ENCODE data around the gene EEIG2. TPM values are rescaled to one million over a fixed set of nuclear protein-coding genes. Genes with fewer than 3 reads are reported as not detected.
A peak's percentile ranks its signal among the peaks of the same experiment; 100 is the strongest.
"Not testable (repeated sequence)": the region's sequence is repeated elsewhere in the genome, so short reads cannot be mapped to it uniquely, and the experiment has no call there.

The EEIG2 gene
- total RNA-seq, 1 experiment from 2014 or later, result 9.5 TPM

- no peak for DNase-seq (ENCODE audit: low read depth)
- in situ Hi-C loops (cut with HindIII; ENCODE audit: low pct_unique_long_range_greater_than_20kb, low sequenced_read_pairs), result no loop called here
Measured at GRCh38 chr1:108537976-108538375, 21.9 kb upstream of the EEIG2 start.

DNA sequence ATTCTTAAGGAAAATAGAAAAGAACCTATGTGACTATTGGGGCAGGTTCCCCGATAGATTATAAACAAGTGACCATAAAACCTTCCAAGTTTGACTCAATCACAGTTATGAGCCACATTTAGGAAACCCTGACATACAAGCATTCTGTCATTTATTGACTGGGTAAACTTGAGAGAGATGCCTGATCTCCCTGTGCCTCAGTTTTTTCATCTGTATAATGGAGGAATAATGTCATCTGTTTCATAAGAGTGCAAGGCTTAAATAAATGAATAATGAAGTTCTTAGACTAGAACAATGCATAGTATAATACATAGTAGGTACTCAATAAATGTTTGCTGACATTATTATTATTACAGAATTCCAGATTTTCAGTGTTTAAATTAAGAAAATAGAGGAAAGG lies 18.9 kb upstream of the EEIG2 start:
- DNase-seq (ENCODE audit: low read depth), result no peak
- in situ Hi-C loops (cut with HindIII; ENCODE audit: low pct_unique_long_range_greater_than_20kb, low sequenced_read_pairs), result no loop called here

DNA sequence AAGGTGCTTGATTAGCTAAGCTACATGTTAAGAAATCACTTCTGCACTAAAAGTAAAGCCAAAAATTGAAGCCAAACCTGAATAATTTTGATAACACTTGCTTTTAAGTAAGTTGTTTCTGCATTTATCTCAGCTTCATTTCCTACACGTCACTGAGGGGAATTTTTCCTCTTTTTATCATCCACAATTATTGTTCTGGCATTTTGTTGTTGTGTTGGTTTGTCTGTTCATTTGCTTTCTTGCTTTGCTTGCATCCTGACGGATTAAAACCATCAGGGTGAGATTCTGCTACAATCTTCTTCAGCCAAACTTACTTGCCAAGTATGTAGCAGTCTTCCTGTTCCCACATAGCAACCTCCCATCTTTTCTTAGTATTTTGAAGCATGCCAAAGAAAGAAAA lies 18.0 kb upstream of the EEIG2 start:
- in situ Hi-C loops (cut with HindIII; ENCODE audit: low pct_unique_long_range_greater_than_20kb, low sequenced_read_pairs), result no loop called here
- no peak for DNase-seq (ENCODE audit: low read depth)

DNA sequence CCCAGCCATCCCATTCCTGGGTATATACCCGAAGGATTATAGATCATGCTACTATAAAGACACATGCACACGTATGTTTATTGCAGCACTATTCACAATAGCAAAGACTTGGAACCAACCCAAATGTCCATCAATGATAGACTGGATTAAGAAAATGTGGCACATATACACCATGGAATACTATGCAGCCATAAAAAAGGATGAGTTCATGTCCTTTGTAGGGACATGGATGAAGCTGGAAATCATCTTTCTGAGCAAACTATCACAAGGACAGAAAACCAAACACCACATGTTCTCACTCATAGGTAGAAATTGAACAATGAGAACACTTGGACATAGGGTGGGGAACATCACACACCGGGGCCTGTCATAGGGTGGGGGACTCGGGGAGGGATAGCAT lies 12.4 kb upstream of the EEIG2 start:
- DNase-seq (ENCODE audit: low read depth); in situ Hi-C loops (cut with HindIII; ENCODE audit: low pct_unique_long_range_greater_than_20kb, low sequenced_read_pairs): not testable (repeated sequence)

- in situ Hi-C loops (cut with HindIII; ENCODE audit: low pct_unique_long_range_greater_than_20kb, low sequenced_read_pairs), result no loop called here
- DNase-seq (ENCODE audit: low read depth), result no peak
Measured at GRCh38 chr1:108551137-108551862, 8.6 kb upstream of the EEIG2 start.

DNA sequence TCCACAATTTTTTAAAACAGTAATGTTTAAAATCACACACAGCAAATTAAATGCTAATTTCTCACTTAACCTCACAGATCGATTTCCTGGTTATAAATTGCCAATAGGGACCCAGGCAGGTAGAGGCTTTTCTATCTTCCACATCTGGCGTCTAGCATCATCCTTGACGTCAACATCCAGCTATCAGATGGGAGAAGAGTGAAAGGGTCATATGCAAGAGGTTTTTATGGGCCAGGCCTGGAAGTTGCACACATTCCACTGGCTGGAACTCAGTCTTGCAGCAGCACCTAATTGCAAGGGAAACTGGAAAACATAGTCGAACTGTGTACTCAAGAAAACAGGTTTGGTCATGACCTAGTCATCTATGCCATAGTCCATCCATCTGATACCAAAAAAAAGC lies 6.0 kb upstream of the EEIG2 start:
- no peak for DNase-seq (ENCODE audit: low read depth)
- in situ Hi-C loops (cut with HindIII; ENCODE audit: low pct_unique_long_range_greater_than_20kb, low sequenced_read_pairs), result no loop called here

DNA sequence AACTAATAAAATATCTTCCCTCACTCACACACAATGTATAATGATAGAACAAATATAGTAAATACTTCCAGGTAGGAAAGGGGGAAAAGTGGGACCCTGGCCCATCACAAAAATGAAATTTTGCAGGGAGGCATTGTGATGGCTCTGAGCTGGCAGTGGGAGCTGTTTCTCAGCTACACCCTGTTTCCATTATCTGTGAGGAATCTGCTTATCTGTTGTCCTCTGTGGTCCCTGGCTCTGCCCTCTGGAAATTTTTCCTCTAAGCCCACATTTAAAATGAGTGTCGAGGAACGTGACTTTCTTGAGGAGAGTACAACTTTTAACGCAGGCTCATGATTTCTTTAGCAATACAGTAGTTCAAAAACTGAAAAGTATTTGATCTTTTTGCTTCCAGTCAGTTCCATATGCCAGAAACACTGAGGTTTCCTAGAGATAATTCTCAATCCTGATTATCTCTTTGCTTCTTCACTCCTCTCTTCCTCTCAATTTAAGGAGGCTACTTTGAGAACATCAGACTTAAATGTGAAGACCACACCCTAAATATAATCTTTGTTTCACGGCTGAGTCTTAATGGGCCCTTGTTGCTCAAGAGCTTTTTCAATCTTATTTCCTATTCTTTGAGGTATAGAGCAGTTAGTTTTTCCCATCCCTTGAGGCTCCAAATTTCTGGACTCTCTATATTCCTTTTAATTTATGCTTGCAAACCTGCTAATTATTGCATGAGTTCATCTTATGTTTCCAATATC lies 5.0 kb upstream of the EEIG2 start:
- no peak for DNase-seq (ENCODE audit: low read depth)
- in situ Hi-C loops (cut with HindIII; ENCODE audit: low pct_unique_long_range_greater_than_20kb, low sequenced_read_pairs), result no loop called here

- in situ Hi-C loops (cut with HindIII; ENCODE audit: low pct_unique_long_range_greater_than_20kb, low sequenced_read_pairs), result no loop called here
- DNase-seq (ENCODE audit: low read depth), result no peak
Measured at GRCh38 chr1:108556066-108556465, 3.8 kb upstream of the EEIG2 start.

DNA sequence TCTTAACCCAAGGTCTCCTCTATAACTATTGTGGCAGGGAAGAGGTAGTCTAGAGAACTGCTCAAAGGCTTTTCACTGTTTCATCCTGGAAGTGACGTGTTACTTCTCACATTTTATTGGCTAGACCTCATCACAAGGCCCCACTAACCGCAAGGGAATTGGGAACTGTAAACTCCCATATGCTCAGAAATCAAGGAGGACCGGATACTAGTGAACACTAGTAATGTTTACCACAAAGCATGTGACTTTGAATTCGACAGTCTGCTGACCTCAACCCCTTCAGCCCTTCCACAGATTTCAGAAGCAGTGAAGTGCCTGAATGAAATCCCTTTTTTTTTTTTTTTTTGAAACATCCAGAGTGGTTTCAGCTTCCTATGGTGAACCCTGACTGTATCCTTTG lies 3.4 kb upstream of the EEIG2 start:
- in situ Hi-C loops (cut with HindIII; ENCODE audit: low pct_unique_long_range_greater_than_20kb, low sequenced_read_pairs), result no loop called here
- no peak for DNase-seq (ENCODE audit: low read depth)

DNA sequence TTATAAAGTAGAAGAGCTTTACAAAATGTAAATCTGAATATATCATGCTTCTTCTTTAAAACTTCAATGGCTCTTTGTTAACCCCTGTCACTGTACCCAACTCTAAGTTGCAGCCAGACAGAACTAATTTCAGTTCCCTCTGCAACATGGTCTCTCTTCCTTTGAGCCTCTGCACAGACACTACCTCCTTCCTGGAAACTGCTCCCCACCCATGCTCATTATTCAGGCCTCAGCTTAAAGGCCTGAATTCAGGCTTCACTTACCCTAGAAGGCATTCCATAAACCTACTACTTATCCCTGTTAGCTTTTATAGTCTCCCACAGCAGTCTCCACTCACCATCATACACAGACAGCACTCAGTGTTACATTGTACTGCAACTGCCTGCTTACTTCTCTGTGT lies 2.6 kb upstream of the EEIG2 start:
- DNase-seq (ENCODE audit: low read depth), result no peak
- in situ Hi-C loops (cut with HindIII; ENCODE audit: low pct_unique_long_range_greater_than_20kb, low sequenced_read_pairs), result no loop called here

GRCh38 chr1:108560189-108560873 lies 431 bp downstream of the EEIG2 start:
- in situ Hi-C loops (cut with HindIII; ENCODE audit: low pct_unique_long_range_greater_than_20kb, low sequenced_read_pairs), result no loop called here
- peak; percentile 46 for DNase-seq (ENCODE audit: low read depth)

DNA sequence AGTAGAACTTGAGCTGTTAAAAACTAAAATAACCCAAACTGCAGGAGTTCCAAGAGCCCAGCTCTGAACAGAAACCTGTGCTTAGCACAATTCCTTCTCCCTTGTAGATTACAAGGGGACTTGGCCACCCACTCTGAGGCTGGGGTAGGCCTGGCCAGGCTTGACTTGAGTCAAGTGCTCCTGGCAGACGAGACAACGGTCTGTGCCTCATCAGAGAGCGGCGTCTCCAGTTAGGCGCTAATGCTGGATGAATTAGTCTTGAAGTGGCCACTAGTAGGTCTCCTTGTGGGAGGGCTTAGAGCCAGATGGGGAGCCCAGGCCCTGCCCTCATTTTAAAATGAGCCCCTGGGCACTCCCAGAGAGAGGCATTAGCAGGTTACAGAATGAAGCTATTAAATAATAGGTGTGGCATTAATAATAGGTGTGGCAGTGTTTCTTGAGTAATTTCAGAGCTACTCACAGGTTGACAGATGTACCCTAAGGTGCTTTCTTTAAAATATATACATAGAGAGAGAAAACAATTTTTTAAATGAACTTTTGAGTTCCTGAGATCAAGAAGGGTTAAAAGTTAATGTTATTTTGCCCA lies 1.1 kb downstream of the EEIG2 start:
- DNase-seq (ENCODE audit: low read depth), result peak; percentile 61
- in situ Hi-C loops (cut with HindIII; ENCODE audit: low pct_unique_long_range_greater_than_20kb, low sequenced_read_pairs), result no loop called here

GRCh38 chr1:108561689-108562326 lies 1.9 kb downstream of the EEIG2 start:
- in situ Hi-C loops (cut with HindIII; ENCODE audit: low pct_unique_long_range_greater_than_20kb, low sequenced_read_pairs), result no loop called here
- DNase-seq (ENCODE audit: low read depth), result peak; percentile 54

GRCh38 chr1:108563808-108564207 lies 3.9 kb downstream of the EEIG2 start:
- in situ Hi-C loops (cut with HindIII; ENCODE audit: low pct_unique_long_range_greater_than_20kb, low sequenced_read_pairs), result no loop called here
- no peak for DNase-seq (ENCODE audit: low read depth)

DNA sequence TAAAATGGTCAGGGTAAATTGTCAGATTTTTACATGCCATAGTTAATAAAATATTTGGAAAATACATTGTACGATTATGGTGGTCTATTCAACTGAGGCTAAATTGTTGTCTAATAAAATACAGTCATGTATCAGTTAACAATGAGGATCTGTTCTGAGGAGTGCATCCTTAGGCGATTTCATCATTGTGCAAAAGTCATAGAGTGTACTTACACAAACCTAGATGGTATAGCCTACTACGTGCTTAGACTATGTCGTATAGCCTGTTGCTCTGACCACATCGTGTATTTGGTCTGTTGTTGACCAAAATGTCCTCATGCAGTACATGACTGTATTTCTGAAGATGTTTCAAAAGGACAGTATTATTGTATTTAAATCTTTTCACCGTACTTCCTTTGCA lies 5.2 kb downstream of the EEIG2 start:
- no peak for DNase-seq (ENCODE audit: low read depth)
- in situ Hi-C loops (cut with HindIII; ENCODE audit: low pct_unique_long_range_greater_than_20kb, low sequenced_read_pairs), result no loop called here

DNA sequence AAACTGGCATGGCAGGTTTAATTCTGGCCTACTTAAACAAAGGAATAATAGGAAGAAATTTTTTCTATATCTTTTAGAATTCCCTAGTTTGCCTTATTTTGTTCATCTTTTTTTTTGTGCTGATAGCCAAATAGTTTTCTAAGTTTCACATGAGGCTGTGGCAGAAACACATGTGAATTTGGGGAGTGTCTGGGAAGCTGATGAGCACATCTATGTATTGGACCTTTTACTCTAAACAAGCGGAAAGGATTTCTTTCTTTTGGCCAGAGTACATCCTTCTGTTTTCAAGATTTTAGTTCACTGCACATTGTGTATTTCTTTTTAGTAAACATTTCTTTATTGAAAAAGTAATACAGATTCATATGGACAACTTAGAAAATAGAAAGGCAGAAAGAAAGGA lies 5.6 kb downstream of the EEIG2 start:
- no peak for DNase-seq (ENCODE audit: low read depth)
- in situ Hi-C loops (cut with HindIII; ENCODE audit: low pct_unique_long_range_greater_than_20kb, low sequenced_read_pairs), result no loop called here

DNA sequence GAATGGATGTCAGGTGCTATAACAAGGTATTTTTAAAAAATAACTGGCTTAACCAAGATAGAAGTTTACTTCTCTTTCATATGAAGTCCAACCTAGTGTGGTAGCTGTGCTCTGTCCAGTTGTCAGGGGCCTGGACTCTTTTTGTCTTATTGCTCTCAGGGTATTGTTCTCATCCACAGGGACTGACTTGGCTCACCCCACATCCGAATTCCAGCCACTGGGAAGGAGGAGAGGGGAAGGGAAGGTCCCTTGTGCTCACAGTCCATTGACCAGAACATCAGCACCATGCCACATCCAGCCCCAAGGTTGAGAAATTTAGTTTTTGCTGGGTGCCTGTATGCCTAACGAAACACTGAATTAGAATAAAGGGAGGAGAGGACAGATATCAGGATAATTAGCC lies 8.7 kb downstream of the EEIG2 start:
- in situ Hi-C loops (cut with HindIII; ENCODE audit: low pct_unique_long_range_greater_than_20kb, low sequenced_read_pairs), result no loop called here
- DNase-seq (ENCODE audit: low read depth), result no peak

- DNase-seq (ENCODE audit: low read depth), result no peak
- in situ Hi-C loops (cut with HindIII; ENCODE audit: low pct_unique_long_range_greater_than_20kb, low sequenced_read_pairs), result no loop called here
Measured at GRCh38 chr1:108569097-108569728, 9.3 kb downstream of the EEIG2 start.
